ENCODE measurements around the gene TPP1. TPM values are rescaled to one million over a fixed set of nuclear protein-coding genes. Genes with fewer than 3 reads are reported as not detected.
A peak's percentile ranks its signal among the peaks of the same experiment; 100 is the strongest.

Gene TPP1
- total and polyA plus RNA-seq, 9 of the 15 experiments (the other 6 are each of a cell fraction or from before 2014, with no cell fraction given), result 7.5 to 75.8 (median 15.7) TPM

DNA sequence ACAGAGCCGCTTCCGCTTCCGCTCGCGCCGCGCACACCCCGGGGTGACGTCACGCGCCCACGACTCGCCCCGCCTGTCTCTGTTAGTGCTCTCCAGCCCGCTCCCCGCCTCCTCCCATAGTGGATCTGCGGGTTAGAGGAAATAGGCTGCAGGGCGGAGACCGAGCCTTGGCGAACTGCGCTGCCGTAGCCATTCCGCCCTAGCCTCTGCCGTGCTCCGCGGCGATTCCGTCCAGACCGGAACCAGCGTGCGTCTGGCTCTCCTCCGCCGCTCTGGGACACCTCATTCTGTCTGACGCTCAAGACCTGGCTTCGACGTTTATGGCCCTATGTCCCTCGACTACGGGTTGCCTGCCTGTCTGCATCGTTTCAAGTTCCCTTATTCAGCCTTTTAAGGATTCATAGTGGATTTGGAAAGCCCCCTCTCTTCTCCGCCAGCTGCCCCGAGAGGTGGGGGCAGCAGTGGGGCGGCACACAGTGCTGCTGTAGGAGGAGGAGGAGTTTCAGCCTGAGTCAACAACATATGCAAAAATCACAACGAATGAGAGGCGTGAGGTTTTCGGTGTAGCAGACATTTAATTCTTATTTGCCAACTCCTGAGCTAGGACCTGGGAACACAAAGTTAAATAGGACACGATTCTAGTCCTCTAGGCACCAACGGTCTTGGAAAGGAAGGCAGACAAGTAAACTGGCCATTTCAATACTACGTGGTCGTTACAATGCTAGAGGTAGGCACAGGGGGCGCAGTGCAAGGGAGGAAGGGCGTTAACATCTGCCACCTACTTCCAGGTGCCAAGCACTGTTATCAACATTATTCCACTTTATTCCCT lies 6.8 kb downstream of the TPP1 start, which contains the start of gene TAF10 (continued):
- no peak for TF ChIP-seq CHAMP1 (IDR thresholded peaks at IDR 0.05)
- no peak for TF ChIP-seq ZNF41 (CRISPR knock-in tag; conservative IDR thresholded peaks at IDR 0.05)
- no peak; the same call in 1 of the 2 replicates for TF ChIP-seq LARP7 (IDR thresholded peaks at IDR 0.05)
- no peak for TF ChIP-seq ZNF561 (CRISPR knock-in tag; conservative IDR thresholded peaks at IDR 0.05)
- TF ChIP-seq XRCC5 (IDR thresholded peaks at IDR 0.05; ENCODE audit: low read depth, low read length), result peak; percentile 87; the same call in 1 of the 2 replicates
- no peak for TF ChIP-seq NELFE (IDR thresholded peaks at IDR 0.05; ENCODE audit: insufficient read depth, insufficient read length)
- TF ChIP-seq TEAD2 (tag; IDR thresholded peaks at IDR 0.05), result no peak
- TF ChIP-seq ZNF318 (IDR thresholded peaks at IDR 0.05; ENCODE audit: borderline replicate concordance in 1 of 2, low read depth in 1 of 2), result no peak

All from K562 (cell line).